Activated gamma-delta T cell treated with anti-CD3 and anti-CD28 coated beads, Interleukin-2, amount 50 U/mL, for 16 hours (primary cell): ENCODE measurements around the gene ZCCHC14.
"Not testable (repeated sequence)": the region's sequence is repeated elsewhere in the genome, so short reads cannot be mapped to it uniquely, and the experiment has no call there.

ENCODE experiments used
- DNase-seq: peaks from one replicate; pipeline ENCODE4 v3.0.0-alpha.2; 2020; ENCODE audit warnings: low read depth

Gene ZCCHC14

DNA sequence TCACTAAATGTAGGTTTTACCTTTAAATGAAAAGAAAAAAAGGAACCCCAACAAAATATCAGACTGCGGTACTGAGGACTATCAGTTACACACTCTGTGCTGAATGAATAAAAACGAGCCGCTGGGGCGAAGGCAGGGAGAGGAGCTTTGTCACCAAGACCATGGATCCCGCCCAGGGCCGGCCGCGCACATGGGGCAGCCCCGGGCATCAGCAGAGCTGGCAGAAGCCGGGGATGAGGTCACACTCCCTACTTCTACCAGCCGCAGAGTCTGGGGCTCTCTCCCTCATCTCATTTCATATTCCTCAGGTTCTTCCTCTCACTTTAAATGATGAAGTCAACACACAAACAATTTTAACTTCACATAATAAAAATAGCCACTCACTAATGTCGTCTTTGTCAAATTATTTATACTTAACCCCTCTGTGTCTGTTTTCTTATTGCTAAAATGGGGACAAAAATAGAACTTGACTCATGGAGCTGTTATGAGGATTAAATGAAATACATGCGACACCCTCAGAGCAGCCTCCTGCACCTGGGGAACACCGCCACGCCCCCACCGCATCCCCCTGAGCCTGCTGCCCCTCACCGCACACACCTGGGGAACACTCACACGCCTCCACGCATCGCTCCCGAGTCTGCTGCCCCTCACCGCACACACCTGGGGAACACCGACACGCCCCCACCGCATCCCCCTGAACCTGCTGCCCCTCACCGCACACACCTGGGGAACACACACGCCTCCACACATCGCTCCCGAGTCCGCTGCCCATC is 15.4 kb downstream of the ZCCHC14 start:
- DNase-seq: not testable (repeated sequence)

DNA sequence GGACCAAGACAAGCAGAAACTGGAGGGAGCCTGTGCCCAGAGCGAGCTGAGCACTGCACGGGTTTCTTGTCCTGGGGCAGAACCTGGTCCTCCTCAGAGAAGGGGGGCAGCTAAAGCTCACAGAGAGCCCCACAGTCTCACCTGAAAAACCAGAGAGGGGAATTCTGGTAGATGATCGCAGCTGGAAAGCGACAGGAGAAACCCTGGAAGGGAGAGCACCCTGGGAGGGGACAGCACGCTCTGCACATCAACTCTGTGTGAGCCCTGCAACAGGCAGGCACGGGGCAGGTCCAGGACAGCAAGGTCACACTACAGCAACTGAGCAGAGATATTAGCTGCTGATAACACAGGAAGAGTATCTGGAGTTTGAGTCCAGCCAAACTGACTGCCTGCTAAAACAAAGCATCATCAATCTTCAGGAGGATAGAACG is 18.2 kb downstream of the ZCCHC14 start:
- no peak for DNase-seq

DNA sequence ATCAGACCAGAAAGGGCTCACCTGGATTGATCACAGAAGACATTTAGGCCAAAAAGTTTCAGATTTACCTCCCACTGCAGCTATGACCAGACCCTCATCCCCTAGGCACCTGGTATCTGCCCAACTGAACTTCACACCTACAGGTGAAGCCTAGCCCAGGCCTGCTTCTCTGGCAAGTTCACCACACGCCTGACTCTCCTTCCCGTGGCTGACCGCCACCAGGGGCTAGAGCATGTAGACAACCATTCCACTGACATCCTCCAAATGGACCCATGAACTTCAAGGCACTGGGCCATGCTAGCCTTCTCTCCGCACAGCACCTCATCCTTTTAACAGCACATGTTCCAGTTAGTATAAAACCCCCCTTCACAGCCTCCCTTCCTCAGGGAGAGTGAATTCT is 18.8 kb downstream of the ZCCHC14 start:
- DNase-seq: no peak

DNA sequence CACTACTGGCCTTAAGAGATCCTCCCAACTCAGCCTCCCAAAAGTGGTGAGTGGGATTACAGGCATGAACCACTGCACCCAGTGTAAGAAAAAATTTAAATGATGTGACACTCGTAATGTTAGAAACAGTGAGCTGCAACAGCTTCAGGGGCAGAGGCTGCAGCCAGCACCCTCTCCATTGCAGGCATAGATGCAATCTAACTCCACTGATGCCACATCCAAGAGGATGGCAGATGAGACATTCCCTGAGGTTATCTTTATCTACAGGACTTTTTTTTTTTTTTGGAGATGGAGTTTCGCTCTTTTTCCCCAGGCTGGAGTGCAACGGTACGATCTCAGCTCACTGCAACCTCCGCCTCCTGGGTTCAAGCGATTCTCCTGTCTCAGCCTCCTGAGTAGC is 19.9 kb downstream of the ZCCHC14 start:
- DNase-seq: no peak

DNA sequence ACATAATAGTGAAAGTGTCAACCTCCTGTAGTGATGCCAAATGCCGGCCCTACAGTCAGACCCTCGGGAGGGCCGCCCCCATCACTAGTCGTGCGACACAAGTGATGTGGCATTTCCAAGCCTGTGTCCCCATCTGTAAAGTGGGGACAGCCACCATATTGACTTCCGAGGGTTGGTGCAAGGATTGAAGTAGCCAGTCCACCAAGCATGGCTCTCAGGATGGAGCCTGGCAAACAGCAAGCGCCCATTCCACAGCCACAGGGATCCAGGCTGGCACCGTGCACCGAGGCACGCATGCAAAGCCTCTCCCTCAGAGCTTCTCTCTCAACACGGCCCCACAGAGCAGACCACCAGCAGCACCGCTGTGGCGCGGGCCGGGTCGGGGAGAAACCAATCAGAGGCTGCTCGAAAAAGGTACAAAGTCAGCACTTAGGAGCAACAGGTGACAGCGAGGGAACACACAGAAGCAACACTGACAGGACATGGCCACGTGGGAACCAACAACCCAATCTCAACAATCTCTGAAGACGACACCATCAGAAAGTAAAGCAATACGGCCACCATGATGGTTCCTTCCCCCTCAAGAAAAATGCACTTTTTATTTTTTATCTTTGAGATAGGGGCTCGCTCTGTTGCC is 20.6 kb downstream of the ZCCHC14 start:
- DNase-seq: no peak

DNA sequence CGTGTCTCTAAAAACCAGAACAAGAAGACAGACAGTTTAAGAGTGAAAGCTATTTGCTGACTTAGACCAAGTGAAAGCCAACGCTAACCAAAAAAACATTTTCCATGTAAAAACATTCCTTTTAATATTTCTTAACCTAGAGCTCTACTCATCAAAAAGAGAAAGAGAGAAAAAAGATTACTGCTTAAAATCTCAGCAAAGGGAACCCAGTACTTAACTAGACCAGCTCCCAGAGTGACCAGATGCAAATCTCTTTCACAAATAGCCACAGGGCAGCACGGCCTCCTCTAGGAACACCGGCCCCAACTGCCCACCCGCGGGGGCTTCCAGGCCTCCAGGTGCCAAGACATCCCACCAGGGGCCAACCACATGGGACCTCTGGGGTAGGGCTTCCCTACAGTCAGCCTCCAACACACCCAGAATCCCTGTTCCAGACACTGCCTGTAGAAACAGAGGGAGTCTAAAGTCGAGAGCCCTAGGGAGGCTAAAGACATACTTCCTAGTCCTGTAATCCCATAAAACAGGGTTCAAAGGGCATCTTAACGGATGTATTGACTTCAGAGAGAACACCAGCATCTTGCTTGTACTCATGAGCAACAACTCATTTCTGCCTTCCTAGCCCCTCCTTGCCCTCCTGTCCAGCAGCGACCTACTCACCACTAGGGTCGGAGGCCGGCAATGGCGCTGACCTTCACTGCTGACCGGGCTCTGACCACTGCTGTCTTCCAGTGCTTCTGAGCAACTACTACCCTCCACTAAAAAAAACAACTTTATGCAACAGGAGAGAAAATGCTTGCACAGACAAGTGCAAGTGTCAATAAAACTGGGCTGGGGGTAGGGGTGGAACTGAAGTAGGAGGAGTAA is 21.3 kb downstream of the ZCCHC14 start:
- DNase-seq: no peak

DNA sequence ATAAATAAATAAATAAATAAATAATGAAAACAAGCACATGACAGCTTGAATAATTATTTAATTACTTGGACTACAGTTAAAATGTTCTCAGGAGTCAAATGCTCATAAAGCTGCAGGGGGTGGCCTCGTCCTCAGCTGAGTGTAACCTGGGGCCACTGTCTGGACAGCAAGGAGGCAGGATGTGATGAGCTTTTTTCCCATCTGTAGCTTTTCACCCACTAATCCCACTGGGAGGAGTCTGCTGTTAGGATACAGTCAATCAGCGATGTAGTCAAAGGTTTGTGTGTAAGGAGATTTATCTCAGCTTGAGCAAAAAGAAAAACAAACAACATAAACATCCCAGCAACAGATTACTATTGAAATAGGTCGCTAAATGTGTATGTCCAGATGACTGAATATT is 22.5 kb downstream of the ZCCHC14 start:
- no peak for DNase-seq

DNA sequence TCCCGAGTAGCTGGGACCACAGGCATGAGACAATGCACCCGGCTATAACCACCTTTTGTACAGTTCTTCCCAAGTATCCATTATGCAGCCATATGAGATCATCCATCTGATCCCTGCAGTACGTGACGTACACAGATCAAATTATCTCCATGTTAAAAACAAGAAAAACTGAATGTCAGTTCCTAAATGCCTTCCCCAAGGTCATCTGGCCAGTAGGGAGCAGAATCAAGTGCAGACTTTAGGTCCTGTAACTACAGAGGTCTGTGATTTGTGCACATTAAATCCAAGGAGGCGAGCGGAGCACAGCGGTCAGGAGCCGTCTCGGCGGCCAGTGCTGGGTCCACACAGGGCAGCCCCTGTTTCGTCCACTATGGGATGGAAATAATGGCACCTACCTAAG is 23.7 kb downstream of the ZCCHC14 start:
- no peak for DNase-seq

DNA sequence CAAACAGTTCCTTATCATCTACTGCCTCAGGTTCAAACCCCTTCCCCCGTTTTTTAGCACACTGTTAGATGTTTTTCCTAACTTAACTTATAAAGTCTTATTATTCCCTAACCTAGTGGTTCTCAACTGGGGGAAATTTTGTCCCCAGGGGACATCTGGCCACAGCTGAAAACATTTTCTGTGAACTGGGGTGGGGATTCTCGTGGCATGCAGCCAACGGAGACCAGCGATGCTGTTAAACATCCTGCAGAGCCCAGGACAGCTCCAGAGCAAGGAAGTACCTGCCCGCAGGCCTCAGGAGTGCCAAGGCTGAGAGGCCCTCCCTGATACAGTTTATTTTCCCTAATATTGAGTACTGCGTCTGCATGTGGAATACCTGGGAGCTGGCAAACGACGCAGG is 24.3 kb downstream of the ZCCHC14 start:
- no peak for DNase-seq

DNA sequence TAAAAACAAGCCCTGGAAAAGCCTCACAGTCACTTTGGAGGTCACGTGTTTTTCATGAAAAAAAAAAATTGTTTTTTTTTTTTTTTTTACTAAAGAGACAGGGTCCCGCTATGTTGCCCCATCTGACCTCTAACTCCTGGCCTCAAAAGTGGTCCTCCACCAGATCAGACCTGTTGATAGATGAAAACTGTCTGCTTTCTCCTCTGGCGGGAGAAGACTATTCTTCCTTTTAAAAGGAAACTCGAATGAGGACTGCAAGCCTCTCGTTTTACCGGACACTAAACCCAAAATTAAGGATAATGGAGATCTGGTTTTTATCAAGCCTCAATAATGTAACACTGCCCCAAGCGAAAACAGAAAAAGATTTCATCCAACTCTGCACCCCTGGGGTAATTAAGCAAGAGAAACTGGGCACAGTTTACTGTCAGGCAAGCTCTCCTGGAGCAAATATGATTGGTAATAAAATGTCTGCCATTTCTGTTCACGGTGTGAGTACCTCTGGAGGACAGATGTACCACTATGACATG is 25.8 kb downstream of the ZCCHC14 start:
- DNase-seq: no peak

DNA sequence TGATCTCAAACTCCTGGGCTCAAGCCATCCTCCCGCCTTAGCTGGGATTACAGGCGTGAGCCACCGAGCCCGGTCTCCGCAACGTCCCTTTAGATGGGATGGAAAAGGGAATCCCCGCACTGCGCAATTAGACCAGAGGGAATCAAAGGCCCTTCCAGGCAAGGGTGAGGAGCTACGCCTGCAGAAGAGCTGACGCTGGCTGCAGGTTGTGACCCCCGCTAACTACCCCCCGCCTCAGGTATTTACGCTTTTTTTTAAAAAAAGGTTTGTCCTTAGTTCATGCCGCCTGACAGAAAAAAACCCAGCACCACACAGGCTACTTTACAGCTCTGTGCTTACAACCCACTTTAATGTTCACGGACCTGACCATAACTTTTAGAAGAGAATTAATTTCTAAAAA is 26.9 kb downstream of the ZCCHC14 start:
- DNase-seq: no peak

DNA sequence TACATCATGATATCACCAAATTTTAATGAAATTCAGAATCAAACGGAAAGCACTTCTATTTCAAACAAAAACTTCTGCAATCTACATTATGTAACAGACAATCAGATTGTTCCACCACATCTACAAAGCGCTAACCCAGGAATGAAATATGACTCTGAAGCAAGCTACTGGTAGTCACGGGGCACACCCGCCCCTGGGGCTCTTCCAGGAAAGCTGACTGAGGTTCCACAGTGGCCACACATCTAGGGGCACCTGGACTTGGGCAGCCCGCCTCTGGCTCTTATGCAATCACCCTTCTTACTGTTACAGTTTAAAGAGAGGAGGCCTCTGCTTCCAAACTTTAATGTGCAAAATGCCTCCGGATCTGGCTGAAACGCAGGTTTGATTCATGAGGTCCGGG is 27.5 kb downstream of the ZCCHC14 start:
- no peak for DNase-seq

DNA sequence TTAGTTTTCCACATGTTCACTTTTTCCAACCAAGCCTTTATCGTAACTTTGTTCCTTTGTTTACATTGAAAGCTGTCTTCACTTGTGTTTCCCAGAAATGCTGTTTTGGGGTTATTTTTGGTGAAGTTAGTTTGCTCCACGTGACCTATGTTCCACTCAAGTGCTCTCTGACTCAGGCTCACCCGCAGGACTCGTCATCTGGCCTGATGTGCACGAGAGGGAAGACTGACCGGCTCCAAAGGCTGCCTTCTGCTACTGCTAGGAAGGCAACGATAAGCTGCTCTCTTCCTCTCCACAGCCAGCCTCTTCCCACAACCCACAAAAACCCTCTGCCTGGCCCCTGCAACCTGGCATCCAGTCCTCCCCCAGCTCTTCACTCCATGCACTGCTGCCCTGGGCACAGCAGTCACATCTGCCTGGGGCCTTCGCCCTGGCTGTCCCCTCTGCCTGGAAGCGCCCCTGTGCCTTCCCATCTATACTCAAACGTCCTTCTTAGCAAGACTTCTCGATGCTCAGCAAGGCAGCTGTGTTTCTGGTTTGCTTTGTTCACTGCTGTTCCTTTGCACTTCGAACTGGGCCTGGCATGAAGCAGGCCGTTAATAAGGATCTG is 28.0 kb downstream of the ZCCHC14 start:
- DNase-seq: no peak

DNA sequence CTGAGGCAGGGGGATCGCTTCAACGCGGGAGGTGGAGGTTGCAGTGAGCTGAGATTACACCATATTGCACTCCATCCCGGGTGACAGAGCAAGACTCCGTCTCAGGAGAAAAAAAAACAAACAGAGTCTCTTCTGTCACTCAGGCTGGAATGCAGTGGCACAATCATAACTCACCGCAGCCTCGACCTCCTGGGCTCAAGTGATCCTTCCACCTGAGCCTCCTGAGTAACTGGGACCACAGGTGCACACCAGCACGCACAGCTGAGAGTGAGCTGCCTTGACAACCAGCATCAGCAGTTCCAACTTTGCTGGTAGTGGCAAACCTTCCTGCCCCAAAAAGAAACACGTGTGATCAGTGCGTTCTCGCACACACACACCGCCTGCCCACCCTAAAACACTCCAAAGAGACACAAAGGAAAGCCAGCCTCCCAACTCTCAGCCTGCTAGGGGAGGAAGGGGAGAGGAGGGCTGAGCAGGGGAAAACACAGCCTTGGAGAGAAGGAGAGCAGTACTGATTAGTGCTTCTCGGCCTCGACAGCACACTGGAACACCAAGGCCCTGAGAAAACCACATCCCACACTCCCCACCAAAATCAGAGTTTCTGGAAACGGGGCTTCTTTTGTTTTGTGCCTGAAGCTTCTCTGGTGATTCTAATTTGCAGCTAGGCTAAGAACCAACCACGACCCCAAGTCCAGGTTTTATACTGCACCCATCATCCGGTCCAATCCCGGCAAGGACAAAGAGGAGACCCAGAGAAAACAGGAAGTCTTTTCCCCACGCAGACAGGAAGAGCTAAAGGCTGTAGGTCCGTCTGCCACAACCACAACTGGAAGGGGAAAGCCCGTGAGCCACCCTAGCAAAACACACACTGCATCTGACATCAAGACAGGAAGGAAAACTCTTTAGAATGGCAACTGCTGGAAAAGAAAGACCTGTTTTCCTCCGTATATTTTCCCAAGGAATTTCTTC is 28.8 kb downstream of the ZCCHC14 start:
- no peak for DNase-seq

DNA sequence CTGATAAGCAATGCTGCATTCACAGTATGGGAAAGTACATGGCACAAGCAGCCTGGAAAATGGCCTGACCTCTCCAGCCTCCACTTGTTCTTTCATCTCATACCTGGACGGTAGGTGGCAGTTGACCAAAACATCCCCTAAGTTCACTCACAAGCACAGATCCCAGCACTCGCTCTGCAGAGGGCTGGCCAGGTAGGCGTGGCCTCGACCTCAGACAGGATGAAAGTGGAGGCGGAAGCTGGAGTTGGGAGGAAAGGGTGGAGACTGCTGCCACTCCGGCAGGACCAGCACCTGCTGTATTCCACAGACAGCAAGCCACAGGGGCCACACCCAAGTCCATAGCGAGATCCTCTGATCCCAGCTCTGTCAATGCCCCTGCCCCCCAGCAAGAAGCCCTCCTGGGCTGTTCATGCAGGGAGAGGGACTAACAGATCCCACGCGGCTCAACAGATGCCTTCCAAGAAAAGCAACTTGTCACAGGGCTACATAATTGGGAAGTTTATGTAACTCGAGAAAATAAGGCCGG is 31.3 kb downstream of the ZCCHC14 start:
- no peak for DNase-seq

DNA sequence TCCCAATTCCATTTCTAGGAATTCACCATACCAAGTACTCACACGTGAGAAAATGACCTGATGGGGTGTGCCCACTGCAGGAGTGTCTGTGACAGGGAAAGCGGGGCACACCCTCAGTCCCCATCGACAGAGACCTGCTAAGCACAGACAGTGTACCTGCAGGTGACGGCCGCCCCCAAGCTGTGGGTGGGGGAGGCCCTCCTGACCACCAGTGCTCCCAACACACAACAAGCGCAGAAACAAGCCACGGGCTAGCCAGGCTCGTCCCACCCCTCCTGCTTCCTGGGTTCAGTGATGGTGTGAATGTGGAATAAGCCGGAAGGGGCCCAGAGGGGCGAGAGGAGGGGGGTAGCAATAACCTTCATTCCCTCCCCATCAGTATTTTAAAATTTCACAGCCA is 31.9 kb downstream of the ZCCHC14 start:
- DNase-seq: no peak

DNA sequence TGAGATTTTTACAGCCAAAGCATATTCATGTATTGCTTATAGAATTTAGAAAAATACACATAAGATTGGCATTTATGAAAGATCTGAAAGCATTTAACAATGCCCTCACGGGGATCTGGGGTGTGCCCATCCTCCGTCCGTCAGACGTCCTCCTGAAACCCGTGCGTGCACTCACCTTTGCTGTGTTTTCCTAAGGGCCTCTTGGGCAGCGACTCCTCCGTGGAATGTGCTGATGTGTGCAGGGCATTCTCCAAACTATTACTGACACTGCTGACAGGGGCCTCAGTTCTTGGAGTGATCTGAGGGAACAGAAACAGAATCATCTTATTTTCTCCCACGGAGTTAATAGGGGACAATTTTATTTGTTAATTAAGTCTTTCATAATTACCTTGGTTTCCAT is 33.0 kb downstream of the ZCCHC14 start:
- DNase-seq: no peak

DNA sequence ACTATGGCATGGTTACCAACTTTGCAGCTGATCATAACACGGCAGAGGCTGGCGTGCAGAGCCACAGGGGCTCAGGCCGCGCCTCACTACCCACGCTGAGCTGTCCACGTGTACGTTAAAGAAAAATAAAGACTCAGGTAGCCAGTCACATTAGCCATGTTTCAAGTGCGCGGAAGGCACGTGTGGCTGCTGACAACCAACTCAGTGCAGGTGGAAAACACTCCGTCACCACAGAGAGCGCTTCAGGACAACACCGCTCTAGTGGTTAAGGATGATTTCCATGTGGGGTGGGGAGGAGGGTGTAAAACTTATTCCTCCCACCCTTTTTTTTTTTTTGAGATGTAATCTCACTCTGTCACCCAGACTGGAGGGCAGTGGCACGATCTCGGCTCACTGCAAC is 33.8 kb downstream of the ZCCHC14 start:
- DNase-seq: no peak

DNA sequence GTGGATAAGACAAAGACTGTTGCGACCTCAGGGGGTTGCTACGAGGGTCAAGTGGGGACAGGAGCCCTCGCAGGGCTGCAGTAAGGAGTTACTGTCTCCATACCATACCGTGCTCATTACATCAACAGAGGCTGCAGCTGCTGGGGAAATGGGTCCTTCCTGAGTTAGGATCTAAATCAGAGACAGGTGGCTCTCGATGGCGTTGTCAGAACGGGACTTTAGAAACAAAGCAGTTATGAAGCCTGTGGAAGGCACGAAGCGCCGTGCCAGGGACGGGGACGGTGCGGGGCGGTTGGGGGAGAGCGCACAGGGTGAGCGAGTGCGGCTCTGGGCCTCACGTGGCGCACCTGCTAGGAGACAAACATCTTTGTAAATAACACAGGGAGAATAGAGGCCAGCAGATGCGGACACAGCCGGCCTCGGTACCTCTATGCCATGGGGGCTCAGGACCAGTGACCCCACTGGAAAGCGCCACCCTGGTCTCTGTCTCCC is 34.4 kb downstream of the ZCCHC14 start:
- no peak for DNase-seq

DNA sequence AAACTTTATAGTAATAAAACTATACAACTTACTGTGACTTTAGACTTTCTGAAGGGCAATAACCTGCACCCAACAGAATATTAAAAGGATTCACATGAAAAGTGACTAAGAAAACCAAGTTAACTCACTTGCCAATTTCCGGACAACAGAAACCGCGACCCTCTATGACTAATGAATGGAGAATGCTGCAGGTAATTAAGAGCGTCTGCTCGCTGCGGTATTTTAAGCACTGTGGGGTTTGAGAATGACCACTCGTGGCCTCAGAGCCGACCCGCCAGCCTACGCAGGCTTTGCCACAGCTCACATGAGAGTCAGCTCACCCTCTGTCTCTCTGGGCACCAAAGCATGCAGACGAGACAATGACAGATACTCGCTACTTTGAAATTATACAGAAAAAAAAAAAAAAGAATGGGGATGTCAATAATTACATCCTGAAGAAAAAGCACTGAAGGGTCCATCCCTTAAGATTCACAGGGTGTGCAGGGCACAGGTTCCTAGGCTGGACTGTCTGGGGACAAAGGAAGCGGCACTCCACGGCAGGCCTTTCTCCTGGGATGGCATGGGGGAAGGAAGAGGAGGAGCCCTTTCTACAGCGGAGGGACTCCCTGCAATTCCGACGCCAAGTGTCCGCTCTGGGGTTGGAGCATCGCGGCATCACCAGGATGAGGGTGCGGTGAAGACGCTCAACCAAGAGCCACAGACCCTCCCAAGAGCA is 35.0 kb downstream of the ZCCHC14 start:
- no peak for DNase-seq
